Diencephalon (tissue), 1 donor: Measurements from ENCODE around the gene BMF. TPM values are rescaled to one million over a fixed set of nuclear protein-coding genes. Genes with fewer than 3 reads are reported as not detected.

Source experiments
- total RNA-seq: library from RNA; depleted of rRNA; stranded (reverse); fragments of >200 nt; gene quantifications from one replicate; pipeline ENCODE4 v1.2.3, GENCODE V29; 2014

The BMF gene, protein sequence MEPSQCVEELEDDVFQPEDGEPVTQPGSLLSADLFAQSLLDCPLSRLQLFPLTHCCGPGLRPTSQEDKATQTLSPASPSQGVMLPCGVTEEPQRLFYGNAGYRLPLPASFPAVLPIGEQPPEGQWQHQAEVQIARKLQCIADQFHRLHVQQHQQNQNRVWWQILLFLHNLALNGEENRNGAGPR
- 3.2 TPM for total RNA-seq

DNA sequence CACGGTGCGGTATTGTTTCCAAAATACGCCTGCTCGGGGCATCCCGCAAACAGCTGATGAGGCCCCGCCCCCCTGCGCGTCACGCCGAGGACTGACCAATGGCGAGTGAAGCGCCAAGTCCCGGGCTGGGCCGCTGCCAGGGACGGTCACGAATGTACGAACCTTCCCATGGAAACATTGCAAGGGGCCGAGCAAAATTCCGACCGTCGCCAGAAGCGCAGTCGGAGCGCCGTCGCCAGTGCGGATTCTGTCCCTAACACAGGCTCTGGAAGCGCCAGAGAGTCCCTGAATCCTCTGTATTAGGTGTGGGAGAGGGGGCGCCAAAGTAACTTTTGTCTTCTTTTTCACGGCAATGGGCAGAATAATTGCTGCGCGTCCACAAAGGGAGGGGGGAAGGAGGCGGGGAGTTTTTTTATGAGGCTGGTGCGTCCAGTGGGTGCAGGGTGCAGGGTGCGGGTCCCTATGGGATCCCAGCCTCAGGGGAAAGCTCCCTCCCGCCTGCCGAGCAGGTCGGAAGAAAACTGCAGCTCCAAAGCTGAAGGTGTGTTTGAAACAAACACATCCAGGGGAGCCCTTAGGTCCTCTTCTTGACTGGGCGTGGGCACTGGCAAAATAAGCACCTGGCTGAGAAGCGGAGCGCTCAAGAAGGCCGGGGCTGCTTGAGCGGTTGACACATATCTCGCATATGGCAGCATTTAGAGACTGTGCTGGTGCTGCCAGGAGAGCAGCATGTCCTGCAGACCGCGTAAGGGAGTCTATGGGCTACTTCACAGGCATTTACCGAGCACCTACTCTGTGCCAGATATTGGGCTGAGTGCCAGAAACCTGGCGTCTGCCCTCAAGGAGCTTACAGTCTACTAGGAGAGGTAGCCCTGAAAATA lies at the start of gene BMF:
Gene BMF (minus strand): TSS at position 25 of the 881 bp plus-strand sequence. CDS start 2,793 bp downstream, outside the sequence.

DNA sequence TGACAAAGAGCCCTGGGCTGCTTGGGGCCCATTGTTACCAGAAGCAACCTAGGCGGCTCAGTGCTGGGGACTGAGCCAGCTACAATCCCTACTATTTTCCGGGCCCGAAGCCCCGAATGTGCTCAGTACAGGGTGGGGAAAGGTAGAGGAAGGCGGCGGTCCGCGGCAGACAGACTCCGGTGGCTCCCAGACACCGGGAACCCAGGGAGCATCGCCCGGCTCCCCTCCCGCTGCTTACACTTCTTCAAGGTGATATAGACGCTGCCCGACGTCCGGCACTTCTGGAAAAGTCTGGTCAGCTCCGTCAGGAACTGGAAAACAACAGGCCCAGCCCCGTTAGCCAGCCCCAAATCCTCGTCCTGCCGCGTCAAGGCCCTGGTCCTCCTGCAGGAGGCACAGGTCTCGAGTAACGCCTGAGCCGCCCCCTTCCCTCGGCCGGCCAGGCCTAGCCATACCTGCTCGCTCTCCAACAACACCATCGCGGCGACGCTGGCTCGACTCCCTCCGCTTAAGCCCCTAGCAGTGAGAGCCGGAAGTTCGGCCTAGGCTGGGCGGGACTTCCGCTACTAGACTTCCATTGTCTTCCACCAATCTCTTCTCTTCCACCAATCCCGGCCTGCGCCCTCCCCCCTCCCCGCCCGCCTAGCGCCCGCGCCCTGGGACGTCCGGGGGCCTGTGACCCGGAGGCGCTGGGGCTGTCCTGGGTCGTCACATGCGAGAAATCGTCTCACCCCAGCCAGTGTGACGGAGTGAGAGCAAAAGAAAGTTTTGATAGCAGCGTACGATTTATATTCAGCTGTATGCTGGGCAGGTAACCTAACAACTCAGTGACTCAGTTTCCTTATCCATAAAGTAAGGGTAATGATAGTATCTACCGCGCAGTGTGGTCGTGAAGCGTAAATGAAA lies 69.8 kb downstream of the BMF start, which contains the start of gene SRP14:
Gene SRP14 (minus strand): TSS at position 544 of the 906 bp plus-strand sequence. CDS start 65 bp downstream, at position 479.

Other genes with a start within 250 kb of the BMF start
- gene GPR176, start 188.6 kb downstream of the BMF start, total RNA-seq = 30.2 TPM
- 35.3 TPM for gene EIF2AK4, start 174.8 kb downstream of the BMF start, total RNA-seq
- 135 TPM for gene SRP14, start 69.7 kb downstream of the BMF start, total RNA-seq
- gene BUB1B, start 52.2 kb upstream of the BMF start, total RNA-seq = 22.6 TPM
- gene PAK6, start 130.2 kb upstream of the BMF start, total RNA-seq = 23.5 TPM
- gene ANKRD63, start 174.2 kb upstream of the BMF start, total RNA-seq = 2.3 TPM
- 10.6 TPM for gene PLCB2, start 199.1 kb upstream of the BMF start, total RNA-seq
- 10.6 TPM for gene INAFM2, start 214.8 kb upstream of the BMF start, total RNA-seq
- 1.4 TPM for gene CCDC9B, start 232.1 kb upstream of the BMF start, total RNA-seq
- gene PHGR1, start 242.2 kb upstream of the BMF start, total RNA-seq = not detected
- 18.0 TPM for gene DISP2, start 249.3 kb upstream of the BMF start, total RNA-seq